OCI-LY3 (cell line): Measurements from ENCODE around the gene FTCD.

Experiments
- CTCF ChIP-seq: fragments of 200-600, 300-600 bp; sonication (generic); IDR thresholded peaks from 2 replicates; pipeline ENCODE4 v1.5.1; 2014; ENCODE audit warnings: antibody characterized with exemption, low read length, low read depth
- EZH2phosphoT487 ChIP-seq: fragments of 200-600 bp; shearing (Covaris generic); IDR thresholded peaks from 2 replicates; pipeline ENCODE4 v1.6.1; 2018; ENCODE audit warnings: antibody characterized with exemption, mixed run types, low read depth

DNA sequence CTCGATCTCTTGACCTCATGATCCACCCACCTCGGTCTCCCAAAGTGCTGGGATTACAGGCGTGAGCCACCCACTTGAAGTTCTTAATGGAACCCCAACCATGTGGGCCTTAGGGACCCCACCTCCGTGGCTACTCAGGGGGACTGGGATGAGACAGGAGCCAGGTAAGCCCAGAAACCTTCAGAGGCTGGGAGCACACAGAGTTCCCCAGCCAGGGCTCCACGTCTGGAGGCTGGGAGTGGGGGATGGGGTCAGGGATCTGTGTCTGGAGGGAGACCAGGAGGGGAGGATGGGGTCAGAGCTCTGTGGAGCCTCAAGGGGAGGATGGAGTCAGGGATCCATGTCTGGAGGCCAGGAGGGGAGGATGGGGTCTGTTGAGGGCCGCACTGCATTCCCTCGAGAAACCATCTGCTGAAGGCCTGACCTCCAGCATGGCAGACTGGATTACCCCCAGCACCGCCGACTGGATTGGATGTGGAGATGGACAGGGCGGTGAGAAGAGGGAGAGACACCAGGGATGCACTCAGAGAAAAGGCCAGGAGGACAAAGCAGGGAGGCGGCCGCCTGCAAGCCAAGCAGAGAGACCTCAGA, 2.1 kb upstream of the FTCD start:
- TF ChIP-seq CTCF (no peak), EZH2phosphoT487 (no peak)
